Stomach (tissue), 9 donors: ENCODE results near the gene MYT1. TPM values are rescaled to one million over a fixed set of nuclear protein-coding genes. Genes with fewer than 3 reads are reported as not detected.

ENCODE experiments used
- DNase-seq, 2 donors: peaks; one replicate each; pipeline versions ENCODE4 v3.0.0 to v3.0.0-alpha.2; 2013 to 2019
- H3K27ac ChIP-seq, 5 donors: fragments of 200-600 bp in 4 of 5; sonication (generic) in 4 of 5; one replicate each; pipeline ENCODE4 v1.5.1; 2013 to 2019; ENCODE audit warnings: mild to moderate bottlenecking in 1 of 5, moderate library complexity in 1 of 5
- H3K27me3 ChIP-seq, 3 donors: fragments of 200-600 bp; sonication (generic); one replicate each; pipeline ENCODE4 v1.5.1; 2017 to 2019; ENCODE audit warnings: mixed run types in 1 of 3
- H3K36me3 ChIP-seq, 4 donors: fragments of 200-600 bp; sonication (generic); 1 replicate in 3 of 4; 2 replicates in 1 of 4; pipeline ENCODE4 v1.5.1; 2016 to 2019
- H3K4me1 ChIP-seq, 4 donors: fragments of 200-600 bp; sonication (generic); one replicate each; pipeline ENCODE4 v1.5.1; 2016 to 2019
- H3K4me3 ChIP-seq, 4 donors: fragments of 200-600 bp; sonication (generic) in 3 of 4; one replicate each; pipeline ENCODE4 v1.5.1; 2016 to 2019; ENCODE audit warnings: mild to moderate bottlenecking in 1 of 4
- H3K9me3 ChIP-seq, 4 donors: fragments of 200-600 bp; sonication (generic); one replicate each; pipeline ENCODE4 v1.5.1; 2016 to 2019
- EP300 ChIP-seq: sonication (generic); formaldehyde crosslinking; IDR thresholded peaks from one replicate; pipeline ENCODE4 v1.6.1; 2017; ENCODE audit warnings: antibody characterized with exemption
- POLR2A ChIP-seq, 4 donors: fragments of 450-650 bp; IDR thresholded peaks; one replicate each; pipeline ENCODE4 v1.6.1; 2016; ENCODE audit warnings: antibody characterized with exemption in 4 of 4, control low read depth in 2 of 4, mild to moderate bottlenecking in 1 of 4, moderate library complexity in 1 of 4
- POLR2AphosphoS5 ChIP-seq, 3 donors: sonication (generic); formaldehyde crosslinking; IDR thresholded peaks; one replicate each; pipeline ENCODE4 v1.6.1; 2016; ENCODE audit warnings: antibody characterized with exemption in 3 of 3
- WGBS, 5 donors: extraction: QIAGEN DNeasy Blood & Tissue Kit in 3 of 5; methylation state at CpG; one replicate each; pipeline versions ENCODE4 v1.1.5 to v1.1.7; 2013 to 2018; 5-methylcytosine and 5-hydroxymethylcytosine counted together
- intact Hi-C: fragments of 100-400 bp; cut with DNase I; formaldehyde crosslinking; loops from one replicate; pipeline ENCODE4 v1.15.1; 2023; ENCODE audit warnings: low total_unique reads
- polyA plus RNA-seq, 3 donors: library from polyadenylated mRNA; stranded (reverse); fragments of 200-250 nt; gene quantifications; one replicate each; pipeline ENCODE4 v1.2.3, GENCODE V29; 2013
- total RNA-seq, 5 donors: library from RNA; depleted of rRNA; stranded (reverse); fragments of >200 nt; gene quantifications; one replicate each; pipeline versions ENCODE4 v1.1.0 to v1.2.3, GENCODE V29; 2014 to 2016
- TF ChIP-seq, protein P1 (sequence below), 7 experiments: fragments of 450-650 bp in 4 of 7; fragments of 200-600 bp in 3 of 7; sonication (generic) in 3 of 7; IDR thresholded peaks; one replicate each; pipeline ENCODE4 v1.5.1; 2016 to 2019; ENCODE audit warnings: antibody characterized with exemption in 7 of 7, control low read depth in 2 of 7, mild to moderate bottlenecking in 1 of 7
- donor health status: healthy with polysubstance abuse.
- donor health status: Bipolar disorder and iron deficiency.
- donor health status: healthy.

MYT1 gene
- total and polyA plus RNA-seq, 8 donors: 0.08 to 0.55 (median 0.25) TPM; not detected in 5

DNA sequence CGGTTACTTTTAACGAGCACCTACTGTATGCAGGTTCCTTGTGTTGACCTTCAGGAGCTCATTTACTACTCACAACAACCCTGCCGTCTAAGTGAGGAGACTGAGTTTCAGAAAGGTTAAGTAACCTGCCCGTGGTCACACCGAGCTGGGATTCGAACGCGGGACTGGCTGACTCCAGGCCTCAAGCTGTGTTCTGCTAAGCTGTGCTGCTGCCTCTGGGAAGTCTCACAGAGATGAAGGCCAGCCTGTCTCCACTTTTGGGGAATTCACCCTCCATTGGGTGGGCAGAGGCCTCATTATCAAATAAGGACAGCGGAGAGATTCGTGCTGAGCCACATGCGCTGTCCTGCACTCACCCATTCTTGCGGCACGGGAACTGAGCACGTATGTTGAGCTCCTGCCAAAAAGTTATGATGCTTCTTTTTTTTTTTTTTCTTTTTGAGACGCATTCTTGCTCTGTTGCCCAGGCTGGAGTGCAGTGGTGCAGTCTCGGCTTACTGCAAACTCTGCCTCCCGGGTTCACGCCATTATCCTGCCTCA, 25.9 kb upstream of the MYT1 start:
- Histone ChIP-seq H3K4me1 (no peaks in the 10 kb centered on the region), H3K27ac (no peak overlapping the region), H3K9me3 (no peaks in the 10 kb centered on the region), H3K4me3 (no peak overlapping the region), H3K36me3 (no peaks in the 10 kb centered on the region), H3K27me3 (peaks cover 0 to 54% (median 0%) of the 10 kb centered on the region in 3 donors)
- TF ChIP-seq EP300: no peak
- TF ChIP-seq POLR2A (IDR thresholded peaks at IDR 0.05): no peak
- TF ChIP-seq, protein P1, sequence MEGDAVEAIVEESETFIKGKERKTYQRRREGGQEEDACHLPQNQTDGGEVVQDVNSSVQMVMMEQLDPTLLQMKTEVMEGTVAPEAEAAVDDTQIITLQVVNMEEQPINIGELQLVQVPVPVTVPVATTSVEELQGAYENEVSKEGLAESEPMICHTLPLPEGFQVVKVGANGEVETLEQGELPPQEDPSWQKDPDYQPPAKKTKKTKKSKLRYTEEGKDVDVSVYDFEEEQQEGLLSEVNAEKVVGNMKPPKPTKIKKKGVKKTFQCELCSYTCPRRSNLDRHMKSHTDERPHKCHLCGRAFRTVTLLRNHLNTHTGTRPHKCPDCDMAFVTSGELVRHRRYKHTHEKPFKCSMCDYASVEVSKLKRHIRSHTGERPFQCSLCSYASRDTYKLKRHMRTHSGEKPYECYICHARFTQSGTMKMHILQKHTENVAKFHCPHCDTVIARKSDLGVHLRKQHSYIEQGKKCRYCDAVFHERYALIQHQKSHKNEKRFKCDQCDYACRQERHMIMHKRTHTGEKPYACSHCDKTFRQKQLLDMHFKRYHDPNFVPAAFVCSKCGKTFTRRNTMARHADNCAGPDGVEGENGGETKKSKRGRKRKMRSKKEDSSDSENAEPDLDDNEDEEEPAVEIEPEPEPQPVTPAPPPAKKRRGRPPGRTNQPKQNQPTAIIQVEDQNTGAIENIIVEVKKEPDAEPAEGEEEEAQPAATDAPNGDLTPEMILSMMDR (IDR thresholded peaks at IDR 0.05): no peak
- no peak for TF ChIP-seq POLR2AphosphoS5 (IDR thresholded peaks at IDR 0.05)
- DNase-seq: no peak
- WGBS, 5 donors: 76 to 89% (median 86%) methylated on average over 16 to 18 of the region's 18 CpGs
- intact Hi-C loops: no loop called here

DNA sequence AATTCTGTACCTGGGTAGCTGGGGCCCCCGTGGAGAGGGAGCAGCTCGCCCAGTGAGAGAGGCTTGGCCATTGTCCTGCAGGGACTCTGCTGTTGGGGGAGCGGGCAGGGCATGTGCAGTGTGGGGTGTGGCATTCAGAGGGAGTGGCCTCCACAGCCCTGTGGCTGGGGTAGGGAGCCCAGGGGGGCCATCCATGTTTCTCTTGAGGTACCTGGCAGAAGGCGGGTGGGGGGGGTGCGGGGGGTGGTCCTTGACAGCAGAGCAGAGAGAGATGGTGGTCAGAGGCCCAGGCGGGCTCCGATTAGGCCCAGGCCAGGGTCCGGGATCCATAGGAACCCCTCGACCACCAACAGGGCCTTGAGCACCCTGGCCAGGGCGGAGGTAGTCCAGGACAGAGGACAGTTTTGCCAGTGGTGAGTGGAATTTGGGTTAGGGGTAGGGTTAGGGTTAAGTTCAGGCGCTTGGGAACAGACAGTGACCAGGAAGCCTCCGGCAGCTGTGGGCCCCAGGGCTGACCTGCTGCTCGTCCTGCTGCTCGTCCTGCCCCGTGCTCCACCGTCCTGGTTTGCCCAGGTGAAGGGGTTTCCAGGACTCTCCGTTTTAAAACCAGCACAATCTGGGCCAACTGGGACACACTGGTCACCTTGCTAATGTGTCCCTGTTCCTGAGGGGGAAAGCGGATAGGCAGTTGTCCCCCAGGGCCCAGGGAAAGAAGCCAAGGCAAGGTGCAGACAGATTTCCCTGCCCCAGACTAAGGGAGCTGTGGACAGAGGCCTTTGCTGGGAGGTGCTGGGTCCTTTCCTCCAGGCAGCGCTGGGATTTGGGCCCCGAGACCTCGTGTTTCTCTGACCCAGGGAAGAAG, 24.8 kb upstream of the MYT1 start:
- no peaks in the 10 kb centered on the region for H3K4me1 ChIP-seq
- DNase-seq: no peak
- peaks cover 0 to 1% (median 0%) of the 10 kb centered on the region in 4 donors for H3K9me3 ChIP-seq
- H3K36me3 ChIP-seq: no peaks in the 10 kb centered on the region
- 68 to 77% (median 73%) methylated on average over 14 to 21 of the region's 21 CpGs for WGBS, 5 donors
- no peak for TF ChIP-seq POLR2AphosphoS5 (IDR thresholded peaks at IDR 0.05)
- TF ChIP-seq, protein P1 (IDR thresholded peaks at IDR 0.05): no peak
- TF ChIP-seq POLR2A (IDR thresholded peaks at IDR 0.05): no peak
- no peak for TF ChIP-seq EP300
- H3K27ac ChIP-seq: no peak overlapping the region
- intact Hi-C loops: no loop called here
- H3K4me3 ChIP-seq: no peak overlapping the region
- peaks cover 0 to 50% (median 0%) of the 10 kb centered on the region in 3 donors for H3K27me3 ChIP-seq

DNA sequence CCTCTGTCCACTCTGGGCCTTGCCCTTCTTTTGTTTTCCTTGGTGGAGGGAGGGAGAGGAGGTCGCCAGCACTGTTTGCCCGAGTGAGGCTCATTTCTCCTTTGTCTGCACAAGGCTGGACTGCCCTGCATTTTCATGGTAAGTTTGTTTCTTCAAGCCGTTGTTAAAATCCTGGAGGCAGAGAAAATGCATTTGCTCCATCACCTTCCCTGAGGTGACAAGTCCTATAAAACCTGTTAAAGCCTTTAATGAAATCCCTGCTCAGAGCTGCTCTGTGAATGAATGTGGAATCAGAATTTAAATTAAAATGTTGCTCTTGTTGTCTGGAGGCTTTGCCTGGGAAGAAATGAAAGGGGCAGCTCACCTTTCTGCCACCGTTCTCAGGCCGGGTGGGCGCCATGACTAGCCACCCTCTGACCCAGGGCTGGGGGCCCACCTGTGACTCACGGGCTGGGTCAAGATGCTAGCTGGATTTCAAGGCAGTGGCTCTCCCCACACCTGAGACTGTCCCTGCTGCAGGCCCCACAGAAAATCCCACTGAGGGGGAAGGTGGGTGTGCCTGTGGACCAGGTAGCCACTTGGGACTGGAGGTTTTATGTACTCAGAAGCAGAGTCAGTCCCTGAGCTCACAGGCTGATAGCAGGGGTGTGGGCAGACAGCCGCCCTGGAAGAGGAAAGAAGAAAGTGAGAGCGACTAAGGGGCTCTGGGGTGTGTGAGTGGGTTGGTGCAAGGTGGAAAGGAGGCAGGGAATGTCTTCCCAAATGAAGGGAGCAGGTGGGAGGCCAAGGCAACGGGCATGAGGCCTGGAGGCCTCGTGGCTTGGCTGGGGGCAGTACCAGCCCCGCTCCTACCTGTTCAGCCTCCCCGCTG, 24.0 kb upstream of the MYT1 start:
- WGBS, 5 donors: 52 to 73% (median 66%) methylated on average over 13 of the region's 13 CpGs
- no peak for DNase-seq
- Histone ChIP-seq H3K4me1 (no peaks in the 10 kb centered on the region), H3K27me3 (peaks cover 0 to 50% (median under 1%) of the 10 kb centered on the region in 3 donors), H3K9me3 (peaks cover 0 to 10% (median 4%) of the 10 kb centered on the region in 4 donors), H3K27ac (no peak overlapping the region), H3K36me3 (no peaks in the 10 kb centered on the region), H3K4me3 (no peak overlapping the region)
- intact Hi-C loops: no loop called here
- TF ChIP-seq, protein P1 (IDR thresholded peaks at IDR 0.05): no peak
- TF ChIP-seq POLR2AphosphoS5 (IDR thresholded peaks at IDR 0.05): no peak
- TF ChIP-seq POLR2A (IDR thresholded peaks at IDR 0.05): no peak
- no peak for TF ChIP-seq EP300

DNA sequence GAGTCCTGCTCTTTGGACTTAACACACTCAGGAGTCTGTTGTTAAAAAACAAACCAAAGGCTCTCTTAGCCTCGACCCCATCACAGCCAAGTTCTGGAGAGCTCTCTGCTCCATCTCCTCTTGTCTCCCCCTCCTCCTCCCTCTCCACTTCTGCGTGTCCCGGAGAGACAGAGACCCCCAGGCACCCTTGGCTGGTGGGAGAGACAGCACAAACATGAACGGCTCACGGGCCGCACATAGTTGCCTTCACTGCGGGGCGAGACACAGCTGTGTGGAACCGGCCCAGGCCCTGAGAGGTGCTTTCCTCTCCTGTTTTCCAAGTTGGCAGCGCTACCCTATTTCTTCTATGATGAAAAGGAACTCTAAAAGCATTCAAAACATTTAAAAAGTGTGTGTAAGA, 23.3 kb upstream of the MYT1 start:
- intact Hi-C loops: no loop called here
- TF ChIP-seq, protein P1 (IDR thresholded peaks at IDR 0.05): no peak
- no peak for TF ChIP-seq POLR2A (IDR thresholded peaks at IDR 0.05)
- TF ChIP-seq EP300: no peak
- no peak for TF ChIP-seq POLR2AphosphoS5 (IDR thresholded peaks at IDR 0.05)
- H3K27me3 ChIP-seq: peaks cover 0 to 56% (median 3%) of the 10 kb centered on the region in 3 donors
- 62 to 77% (median 65%) methylated on average over 10 of the region's 10 CpGs for WGBS, 5 donors
- H3K27ac ChIP-seq: no peak overlapping the region
- H3K4me3 ChIP-seq: no peak overlapping the region
- no peak for DNase-seq
- peaks cover 0 to 14% (median 10%) of the 10 kb centered on the region in 4 donors for H3K9me3 ChIP-seq
- no peaks in the 10 kb centered on the region for H3K4me1 ChIP-seq
- H3K36me3 ChIP-seq: no peaks in the 10 kb centered on the region
